ENCODE results near the gene CHST8.

Gene CHST8

DNA sequence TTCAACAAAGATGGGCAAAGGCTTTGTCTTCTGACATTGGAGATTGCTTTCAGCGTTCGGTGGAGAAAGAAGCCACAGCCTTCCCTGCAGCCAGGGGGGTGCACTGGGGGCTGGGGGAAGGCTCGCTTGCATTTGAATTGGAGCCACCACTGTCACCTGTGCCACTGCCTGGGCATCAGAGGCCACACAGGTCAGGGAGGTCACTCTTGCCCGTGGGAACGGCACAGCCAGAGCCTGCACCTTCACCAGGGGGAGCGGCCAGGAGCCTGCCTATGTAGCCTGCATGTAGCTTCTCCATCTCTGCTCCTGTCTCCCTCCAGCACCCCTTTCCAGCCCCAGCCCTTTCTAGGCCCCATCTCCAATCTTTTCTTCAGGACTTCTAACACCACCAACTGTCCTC lies 131.2 kb downstream of the CHST8 start:
- Mint-ChIP-seq H3K9me3 (no peaks in the 10 kb centered on the region), H3K4me1 (no peaks in the 10 kb centered on the region), H3K36me3 (no peaks in the 10 kb centered on the region)

DNA sequence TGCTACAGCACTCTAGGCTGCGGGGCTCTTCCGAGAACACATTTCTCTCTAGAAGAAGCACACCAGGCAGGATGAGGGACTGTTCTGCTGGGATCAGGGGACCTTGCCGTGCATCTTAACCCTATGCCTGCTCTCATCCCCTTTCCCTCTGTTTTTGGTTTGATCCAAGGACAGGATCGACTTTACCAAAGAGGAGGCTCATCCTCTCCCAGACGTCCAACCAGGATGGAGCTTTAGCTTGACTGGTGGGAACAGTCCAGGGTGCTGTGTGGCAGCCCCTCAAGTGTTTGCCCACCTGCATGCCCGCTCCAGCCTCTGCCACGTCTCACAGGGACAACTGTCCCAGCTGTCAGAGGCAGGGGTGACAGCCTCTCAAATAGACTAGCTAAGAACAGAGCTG lies 132.6 kb downstream of the CHST8 start:
- Mint-ChIP-seq H3K9me3 (no peaks in the 10 kb centered on the region), H3K36me3 (no peaks in the 10 kb centered on the region), H3K4me3 (no peak overlapping the region), H3K4me1 (no peaks in the 10 kb centered on the region), H3K27ac (no peak overlapping the region), H3K27me3 (peaks cover 2% of the 10 kb centered on the region)

More for the DNA sequence above, 131.2 kb downstream of the CHST8 start:
- Mint-ChIP-seq H3K27ac (no peak overlapping the region), H3K4me3 (no peak overlapping the region), H3K27me3 (peaks cover 2% of the 10 kb centered on the region)

DNA sequence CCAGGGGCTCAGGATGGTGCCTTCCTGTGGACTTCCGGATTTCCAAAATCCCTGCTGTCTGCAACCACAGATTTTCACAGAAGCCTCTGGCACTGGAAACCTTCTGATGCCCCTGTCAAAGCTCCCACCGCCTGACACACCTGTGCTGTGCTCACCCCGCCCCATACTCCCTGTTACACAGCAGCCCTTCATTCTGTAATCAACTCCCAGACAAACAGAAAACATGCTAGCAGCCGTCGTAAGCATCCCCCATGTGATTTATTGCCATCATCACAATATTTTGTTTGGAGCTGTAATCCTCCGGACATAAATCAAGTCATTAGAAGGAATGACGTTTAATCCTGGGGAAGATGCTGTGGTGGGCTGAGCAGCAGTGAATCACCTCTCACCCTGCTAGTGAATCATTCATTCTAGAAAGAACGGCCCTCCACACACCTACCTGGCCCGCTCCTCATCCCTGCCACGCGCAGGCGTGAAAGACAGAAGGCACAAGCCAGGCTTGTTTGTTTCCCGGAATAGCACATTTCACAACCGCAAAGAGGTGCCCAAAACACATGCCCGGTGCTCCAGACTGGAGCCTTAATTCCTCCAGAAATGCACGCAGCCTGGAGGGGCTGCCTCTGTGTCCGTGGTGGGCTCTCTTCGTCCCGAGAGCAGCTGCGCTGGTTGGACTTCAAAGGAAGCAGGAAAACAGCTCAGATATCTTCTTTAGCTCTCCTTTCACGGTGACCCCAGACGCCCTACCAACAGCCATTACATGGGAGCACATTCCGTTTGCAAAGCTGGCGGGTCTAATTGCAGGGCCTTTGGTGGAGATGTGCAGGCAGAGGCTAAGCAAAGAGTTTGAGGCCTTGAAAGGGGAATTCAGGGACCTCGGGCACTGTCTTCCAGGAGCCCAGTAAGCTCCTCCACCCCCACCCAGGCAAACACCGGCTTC lies 133.6 kb downstream of the CHST8 start:
- no peaks in the 10 kb centered on the region for H3K9me3 Mint-ChIP-seq
- peaks cover 3% of the 10 kb centered on the region for H3K27me3 Mint-ChIP-seq
- H3K4me1 Mint-ChIP-seq: no peaks in the 10 kb centered on the region
- no peak overlapping the region for H3K4me3 Mint-ChIP-seq
- no peak overlapping the region for H3K27ac Mint-ChIP-seq
- H3K36me3 Mint-ChIP-seq: no peaks in the 10 kb centered on the region

DNA sequence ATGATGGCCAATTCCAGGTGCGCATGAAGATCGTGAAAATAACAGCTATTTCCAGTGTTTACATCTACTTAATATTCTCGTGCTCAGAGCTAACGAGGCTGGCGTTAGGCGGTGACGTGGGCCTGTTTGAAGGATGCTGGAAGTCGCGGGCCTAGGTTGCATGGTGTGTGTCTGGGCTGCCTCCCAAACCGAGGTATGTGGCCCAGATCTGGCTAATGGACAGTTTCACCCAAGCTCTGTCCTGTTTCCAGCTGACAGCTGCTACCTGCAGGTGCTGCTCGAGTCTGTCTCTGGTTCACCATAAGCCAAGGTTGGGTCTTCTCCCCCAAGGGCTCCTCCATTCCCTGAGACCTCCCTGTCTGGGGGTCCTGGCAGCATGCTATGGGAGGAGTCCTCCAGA lies 134.4 kb downstream of the CHST8 start:
- no peak overlapping the region for H3K27ac Mint-ChIP-seq
- H3K4me1 Mint-ChIP-seq: no peaks in the 10 kb centered on the region
- H3K4me3 Mint-ChIP-seq: no peak overlapping the region
- peaks cover 3% of the 10 kb centered on the region for H3K27me3 Mint-ChIP-seq
- no peaks in the 10 kb centered on the region for H3K36me3 Mint-ChIP-seq
- H3K9me3 Mint-ChIP-seq: no peaks in the 10 kb centered on the region

DNA sequence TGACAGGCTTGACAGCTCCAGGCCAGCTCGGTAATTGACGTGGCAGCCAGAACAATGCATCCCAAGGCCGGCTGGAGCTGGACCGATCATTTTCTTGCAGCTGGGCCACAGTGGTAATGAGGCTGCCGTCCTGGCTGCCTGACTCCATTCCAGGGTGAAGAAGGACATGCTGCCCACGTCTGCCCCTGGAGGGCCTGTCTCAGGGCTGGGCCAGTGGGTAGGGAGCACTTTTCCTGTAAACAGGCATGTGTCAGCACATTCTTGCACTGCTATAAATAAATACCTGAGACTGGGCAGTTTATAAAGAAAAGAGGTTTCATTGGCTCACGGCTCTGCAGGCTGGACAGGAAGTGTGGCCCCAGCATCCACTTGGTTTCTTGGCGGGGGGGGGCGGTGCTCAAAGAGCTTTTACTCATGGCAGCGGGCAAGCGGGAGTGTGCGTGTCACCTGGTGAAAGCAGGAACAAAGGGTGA lies 136.8 kb downstream of the CHST8 start:
- H3K27me3 Mint-ChIP-seq: peaks cover 3% of the 10 kb centered on the region
- no peak overlapping the region for H3K4me3 Mint-ChIP-seq
- H3K27ac Mint-ChIP-seq: no peak overlapping the region
- H3K9me3 Mint-ChIP-seq: no peaks in the 10 kb centered on the region
- no peaks in the 10 kb centered on the region for H3K4me1 Mint-ChIP-seq
- H3K36me3 Mint-ChIP-seq: no peaks in the 10 kb centered on the region

DNA sequence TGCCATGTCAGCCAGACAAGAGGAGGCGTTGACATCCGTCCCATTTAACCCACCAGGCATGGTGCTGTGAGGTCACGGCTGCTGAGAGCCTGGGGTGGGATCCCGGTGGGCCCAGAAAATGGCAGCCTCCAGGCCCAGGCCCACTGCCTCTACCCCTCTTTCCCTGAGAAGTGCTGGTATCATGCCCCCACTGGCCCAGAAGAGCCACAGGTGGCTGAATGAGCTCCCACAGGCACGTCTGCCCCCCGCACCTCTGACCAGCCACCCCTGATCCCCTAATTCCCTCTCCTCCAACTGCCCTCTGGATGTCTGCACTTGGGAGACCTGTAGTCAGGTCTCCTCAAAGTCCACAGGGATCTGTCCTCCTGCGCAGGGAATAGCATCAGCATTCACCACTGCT lies 137.6 kb downstream of the CHST8 start:
- Mint-ChIP-seq H3K4me1 (no peaks in the 10 kb centered on the region), H3K9me3 (no peaks in the 10 kb centered on the region), H3K36me3 (no peaks in the 10 kb centered on the region), H3K27me3 (peaks cover 3% of the 10 kb centered on the region), H3K27ac (no peak overlapping the region), H3K4me3 (no peak overlapping the region)

DNA sequence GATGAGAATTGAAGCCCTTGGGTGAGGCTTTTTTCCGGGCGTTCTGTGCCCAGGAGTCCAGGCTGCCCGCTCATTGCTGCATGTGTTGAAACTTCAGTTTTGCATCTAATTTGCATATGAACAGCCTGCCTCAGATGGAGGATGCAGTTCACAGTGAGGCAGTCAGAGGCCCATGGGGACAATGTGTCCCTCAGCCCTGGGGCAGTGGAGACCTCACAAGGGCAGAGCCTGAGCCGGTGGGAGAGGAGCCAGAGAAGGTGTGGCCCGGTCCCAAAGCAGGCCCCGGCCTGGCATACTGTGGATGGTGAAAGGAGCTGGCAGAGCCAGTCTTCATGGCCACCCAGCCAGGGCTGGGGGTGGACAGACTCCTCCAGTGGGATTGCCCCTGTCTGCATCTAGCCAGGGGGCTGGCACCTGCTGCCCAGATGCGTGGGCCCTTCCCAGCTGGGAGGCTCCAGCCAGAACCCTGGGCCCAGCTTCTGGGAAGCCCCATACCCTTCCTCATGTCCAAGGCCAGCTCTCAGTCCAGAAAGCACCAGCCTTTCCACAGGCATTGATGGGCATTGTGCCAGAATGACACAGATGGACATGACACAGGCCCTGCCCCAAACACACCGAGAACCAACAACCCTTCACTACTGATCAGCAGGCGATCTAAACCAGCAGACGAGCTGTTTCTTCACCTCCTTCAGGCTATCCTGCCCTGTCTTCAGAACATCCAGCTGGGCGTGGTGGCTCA lies 142.0 kb downstream of the CHST8 start:
- Mint-ChIP-seq H3K27me3 (peaks cover 2% of the 10 kb centered on the region), H3K36me3 (no peaks in the 10 kb centered on the region), H3K9me3 (no peaks in the 10 kb centered on the region), H3K4me3 (no peak overlapping the region), H3K27ac (no peak overlapping the region), H3K4me1 (no peaks in the 10 kb centered on the region)

DNA sequence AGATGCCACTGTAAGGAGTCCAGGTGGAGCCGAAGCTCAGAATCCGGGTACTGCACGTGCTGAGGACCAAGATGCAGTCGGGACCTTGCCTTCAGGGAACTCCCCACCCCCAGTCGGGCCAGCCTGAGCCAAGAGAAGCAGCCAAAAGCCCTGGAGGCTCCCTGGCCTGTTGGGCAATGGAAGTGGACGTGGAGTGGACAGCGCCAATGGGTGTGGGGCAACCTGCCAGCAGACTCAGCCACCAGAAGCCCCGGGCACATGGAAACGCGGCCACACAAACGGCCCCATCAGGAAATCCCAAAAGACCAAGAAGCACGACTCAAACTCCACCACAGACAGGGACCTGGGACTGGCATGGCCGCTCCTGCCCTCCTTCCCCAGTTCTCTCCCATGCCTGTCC lies 144.9 kb downstream of the CHST8 start:
- Mint-ChIP-seq H3K4me3 (no peak overlapping the region), H3K9me3 (no peaks in the 10 kb centered on the region), H3K27ac (no peak overlapping the region), H3K27me3 (peaks cover 11% of the 10 kb centered on the region), H3K36me3 (no peaks in the 10 kb centered on the region), H3K4me1 (no peaks in the 10 kb centered on the region)

DNA sequence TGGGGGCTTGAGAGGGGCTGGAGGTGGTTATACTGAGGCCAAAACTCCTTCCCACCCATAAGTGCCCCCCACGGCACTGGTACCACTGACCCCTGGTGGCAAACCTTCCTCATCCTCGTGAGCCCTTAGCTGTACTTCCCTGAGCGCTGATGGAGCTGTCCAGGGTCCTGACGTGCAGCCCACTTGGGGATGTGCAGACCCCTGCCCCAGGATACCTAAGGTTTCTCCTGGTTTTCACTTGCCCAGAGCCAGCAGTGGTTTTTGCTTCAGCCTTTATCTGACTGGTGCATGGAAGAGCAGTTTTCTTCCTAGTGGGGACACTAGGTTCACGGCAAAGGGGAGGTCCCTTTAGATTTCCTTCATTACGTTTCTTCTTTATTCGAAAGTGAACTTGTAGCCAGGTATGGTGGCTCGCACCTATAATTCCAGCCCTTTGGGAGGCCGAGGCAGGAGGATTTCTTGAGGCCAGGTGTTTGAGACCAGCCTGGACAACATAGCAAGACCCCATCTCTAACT lies 146.2 kb downstream of the CHST8 start:
- no peaks in the 10 kb centered on the region for H3K36me3 Mint-ChIP-seq
- H3K4me1 Mint-ChIP-seq: no peaks in the 10 kb centered on the region
- no peaks in the 10 kb centered on the region for H3K9me3 Mint-ChIP-seq
- no peak overlapping the region for H3K27ac Mint-ChIP-seq
- peaks cover 11% of the 10 kb centered on the region for H3K27me3 Mint-ChIP-seq
- H3K4me3 Mint-ChIP-seq: no peak overlapping the region

DNA sequence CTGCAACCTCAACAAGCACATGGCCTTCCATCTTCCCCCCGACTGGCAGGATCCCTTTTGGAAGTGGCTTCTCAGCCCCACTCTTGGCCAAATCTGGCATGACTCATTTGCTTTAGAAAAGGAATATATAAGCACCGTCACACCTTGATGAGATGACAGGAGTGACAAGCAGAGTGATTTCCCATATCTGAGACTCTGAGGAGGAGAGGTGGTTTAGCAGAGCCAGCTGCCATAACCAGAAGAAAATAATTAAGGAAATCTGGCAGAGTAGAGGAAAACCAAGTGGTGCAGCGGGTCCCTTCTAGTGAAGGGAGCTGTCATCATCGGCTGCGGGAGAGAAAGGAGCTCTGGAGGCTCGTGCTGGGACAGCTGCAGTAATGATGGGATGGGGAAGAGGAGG lies 147.5 kb downstream of the CHST8 start:
- no peaks in the 10 kb centered on the region for H3K9me3 Mint-ChIP-seq
- peaks cover 11% of the 10 kb centered on the region for H3K27me3 Mint-ChIP-seq
- no peak overlapping the region for H3K4me3 Mint-ChIP-seq
- H3K4me1 Mint-ChIP-seq: no peaks in the 10 kb centered on the region
- H3K27ac Mint-ChIP-seq: no peak overlapping the region
- no peaks in the 10 kb centered on the region for H3K36me3 Mint-ChIP-seq

DNA sequence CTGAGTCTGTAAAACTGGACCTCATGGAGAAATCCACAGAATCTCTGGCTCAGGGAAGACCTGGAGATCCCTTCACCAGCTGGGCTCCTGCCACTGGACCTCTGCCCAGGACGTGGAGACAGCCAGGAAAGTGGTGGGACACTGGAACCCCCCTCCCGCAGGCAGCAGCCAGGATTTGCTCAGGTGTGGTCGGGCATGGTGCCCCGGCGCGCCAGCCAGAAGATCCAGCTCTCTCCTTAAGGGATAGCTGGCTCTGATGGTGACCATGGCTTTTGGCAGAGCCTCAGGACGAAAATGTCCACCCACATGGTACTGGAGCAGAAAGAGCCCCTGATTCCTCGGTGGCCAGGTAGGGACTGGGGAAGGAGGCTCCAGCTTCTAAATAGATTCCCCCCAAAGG lies 148.4 kb downstream of the CHST8 start:
- Mint-ChIP-seq H3K9me3 (no peaks in the 10 kb centered on the region), H3K4me3 (no peak overlapping the region), H3K27ac (no peak overlapping the region), H3K27me3 (peaks cover 11% of the 10 kb centered on the region), H3K36me3 (no peaks in the 10 kb centered on the region), H3K4me1 (no peaks in the 10 kb centered on the region)

DNA sequence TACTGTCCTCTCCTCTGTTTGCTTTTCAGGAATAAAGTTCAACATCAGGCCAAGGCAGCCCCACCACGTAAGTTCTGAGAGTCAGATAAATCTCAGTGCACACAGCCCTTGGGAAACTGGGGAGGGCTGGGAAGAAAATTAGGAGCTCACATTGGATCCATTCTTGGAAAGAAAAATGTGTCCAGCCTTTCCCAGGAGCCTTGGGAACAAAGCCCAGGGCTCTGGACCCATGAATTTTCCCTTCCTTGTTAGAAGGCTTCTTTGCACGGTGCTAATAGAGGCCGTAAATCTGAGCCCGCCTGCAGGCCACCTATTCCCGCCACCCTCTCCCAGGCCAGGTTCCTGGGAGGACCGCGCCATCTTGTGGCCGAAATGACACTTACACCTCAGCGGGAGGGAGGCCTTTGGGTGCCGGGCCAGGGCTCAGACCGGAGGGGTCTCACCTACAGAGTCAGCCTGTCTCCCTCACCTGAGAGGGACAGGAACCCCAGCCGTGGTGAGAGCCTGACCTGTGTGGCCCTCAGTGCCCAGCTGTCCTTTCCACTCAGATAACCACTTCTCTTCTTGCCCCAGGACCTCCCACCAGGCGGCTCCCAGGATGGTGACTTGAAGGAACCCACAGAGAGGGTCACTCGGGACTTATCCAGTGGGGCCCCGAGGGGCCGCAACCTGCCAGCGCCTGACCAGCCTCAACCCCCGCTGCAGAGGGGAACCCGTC lies 149.8 kb downstream of the CHST8 start:
- Mint-ChIP-seq H3K27me3 (peaks cover 12% of the 10 kb centered on the region), H3K4me3 (no peak overlapping the region), H3K4me1 (no peaks in the 10 kb centered on the region), H3K36me3 (no peaks in the 10 kb centered on the region), H3K9me3 (no peaks in the 10 kb centered on the region), H3K27ac (no peak overlapping the region)

DNA sequence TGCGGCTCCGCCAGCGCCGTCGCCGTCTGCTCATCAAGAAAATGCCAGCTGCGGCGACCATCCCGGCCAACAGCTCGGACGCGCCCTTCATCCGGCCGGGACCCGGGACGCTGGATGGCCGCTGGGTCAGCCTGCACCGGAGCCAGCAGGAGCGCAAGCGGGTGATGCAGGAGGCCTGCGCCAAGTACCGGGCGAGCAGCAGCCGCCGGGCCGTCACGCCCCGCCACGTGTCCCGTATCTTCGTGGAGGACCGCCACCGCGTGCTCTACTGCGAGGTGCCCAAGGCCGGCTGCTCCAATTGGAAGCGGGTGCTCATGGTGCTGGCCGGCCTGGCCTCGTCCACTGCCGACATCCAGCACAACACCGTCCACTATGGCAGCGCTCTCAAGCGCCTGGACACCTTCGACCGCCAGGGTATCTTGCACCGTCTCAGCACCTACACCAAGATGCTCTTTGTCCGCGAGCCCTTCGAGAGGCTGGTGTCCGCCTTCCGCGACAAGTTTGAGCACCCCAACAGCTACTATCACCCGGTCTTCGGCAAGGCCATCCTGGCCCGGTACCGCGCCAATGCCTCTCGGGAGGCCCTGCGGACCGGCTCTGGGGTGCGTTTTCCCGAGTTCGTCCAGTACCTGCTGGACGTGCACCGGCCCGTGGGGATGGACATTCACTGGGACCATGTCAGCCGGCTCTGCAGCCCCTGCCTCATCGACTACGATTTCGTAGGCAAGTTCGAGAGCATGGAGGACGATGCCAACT lies 150.5 kb downstream of the CHST8 start:
- no peak overlapping the region for H3K4me3 Mint-ChIP-seq
- H3K36me3 Mint-ChIP-seq: no peaks in the 10 kb centered on the region
- H3K27ac Mint-ChIP-seq: no peak overlapping the region
- H3K9me3 Mint-ChIP-seq: no peaks in the 10 kb centered on the region
- no peaks in the 10 kb centered on the region for H3K4me1 Mint-ChIP-seq
- peaks cover 11% of the 10 kb centered on the region for H3K27me3 Mint-ChIP-seq

DNA sequence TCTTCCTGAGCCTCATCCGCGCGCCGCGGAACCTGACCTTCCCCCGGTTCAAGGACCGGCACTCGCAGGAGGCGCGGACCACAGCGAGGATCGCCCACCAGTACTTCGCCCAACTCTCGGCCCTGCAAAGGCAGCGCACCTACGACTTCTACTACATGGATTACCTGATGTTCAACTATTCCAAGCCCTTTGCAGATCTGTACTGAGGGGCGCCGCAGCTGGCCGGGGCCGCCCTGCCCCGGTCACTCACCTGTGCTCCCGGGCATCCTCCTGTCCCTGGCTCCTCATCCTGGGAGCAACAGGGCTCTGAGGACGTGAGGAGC lies 151.1 kb downstream of the CHST8 start:
- no peak overlapping the region for H3K27ac Mint-ChIP-seq
- H3K27me3 Mint-ChIP-seq: peaks cover 11% of the 10 kb centered on the region
- H3K36me3 Mint-ChIP-seq: no peaks in the 10 kb centered on the region
- H3K9me3 Mint-ChIP-seq: no peaks in the 10 kb centered on the region
- H3K4me3 Mint-ChIP-seq: no peak overlapping the region
- H3K4me1 Mint-ChIP-seq: no peaks in the 10 kb centered on the region
